Esophagus (tissue), 2 donors: ENCODE measurements around the gene ARHGAP9. TPM values are rescaled to one million over a fixed set of nuclear protein-coding genes. Genes with fewer than 3 reads are reported as not detected.
"Not testable (repeated sequence)": the region's sequence is repeated elsewhere in the genome, so short reads cannot be mapped to it uniquely, and the experiment has no call there.

Experiments used
- H3K27ac ChIP-seq, 2 donors: one replicate each; pipeline ENCODE4 v1.5.1; 2013; ENCODE audit warnings: low read depth in 2 of 2, mild to moderate bottlenecking in 2 of 2, inconsistent platforms in 1 of 2, low read length in 1 of 2, moderate library complexity in 1 of 2
- H3K27me3 ChIP-seq, 2 donors: one replicate each; pipeline ENCODE4 v1.6.1; 2013; ENCODE audit warnings: low read length in 2 of 2, control low read depth in 1 of 2, mild to moderate bottlenecking in 1 of 2; ENCODE audit not compliant: insufficient read depth in 2 of 2, control insufficient read depth in 1 of 2
- H3K36me3 ChIP-seq, 2 donors: one replicate each; pipeline ENCODE4 v1.6.1; 2013; ENCODE audit warnings: low read length in 1 of 2; ENCODE audit not compliant: control insufficient read depth in 2 of 2, insufficient read depth in 2 of 2
- H3K4me1 ChIP-seq, 2 donors: one replicate each; pipeline ENCODE4 v1.6.1; 2013; ENCODE audit warnings: low read length in 1 of 2; ENCODE audit not compliant: control insufficient read depth in 2 of 2, insufficient read depth in 2 of 2
- H3K4me3 ChIP-seq, 2 donors: one replicate each; pipeline ENCODE4 v1.5.1; 2013; ENCODE audit warnings: low read length in 2 of 2, mild to moderate bottlenecking in 2 of 2, low read depth in 1 of 2, moderate library complexity in 1 of 2
- H3K9me3 ChIP-seq, 2 donors: one replicate each; pipeline ENCODE4 v1.6.1; 2013; ENCODE audit warnings: mild to moderate bottlenecking in 2 of 2, low read depth in 1 of 2, low read length in 1 of 2, moderate library complexity in 1 of 2; ENCODE audit not compliant: control insufficient read depth in 2 of 2, insufficient read depth in 1 of 2
- WGBS, 2 donors: extraction: QIAGEN DNeasy Blood & Tissue Kit; methylation state at CpG; one replicate each; pipeline ENCODE4 v1.1.7; 2013; 5-methylcytosine and 5-hydroxymethylcytosine counted together
- polyA plus RNA-seq, 2 donors: library from polyadenylated mRNA; stranded (reverse); fragments of 200-250 nt; gene quantifications; one replicate each; pipeline ENCODE4 v1.2.3, GENCODE V29; 2013
- donor health status: healthy with polysubstance abuse.
- donor health status: Bipolar disorder and iron deficiency.

ARHGAP9 gene
- polyA plus RNA-seq, 2 donors = 4.3 to 9.2 TPM

GRCh38 chr12:57431654-57432188 is 47.9 kb downstream of the ARHGAP9 start:
- Histone ChIP-seq H3K4me3 (peak overlapping the region in 1 of 2 donors; percentile 90), H3K4me1 (no peaks in the 10 kb centered on the region)

DNA sequence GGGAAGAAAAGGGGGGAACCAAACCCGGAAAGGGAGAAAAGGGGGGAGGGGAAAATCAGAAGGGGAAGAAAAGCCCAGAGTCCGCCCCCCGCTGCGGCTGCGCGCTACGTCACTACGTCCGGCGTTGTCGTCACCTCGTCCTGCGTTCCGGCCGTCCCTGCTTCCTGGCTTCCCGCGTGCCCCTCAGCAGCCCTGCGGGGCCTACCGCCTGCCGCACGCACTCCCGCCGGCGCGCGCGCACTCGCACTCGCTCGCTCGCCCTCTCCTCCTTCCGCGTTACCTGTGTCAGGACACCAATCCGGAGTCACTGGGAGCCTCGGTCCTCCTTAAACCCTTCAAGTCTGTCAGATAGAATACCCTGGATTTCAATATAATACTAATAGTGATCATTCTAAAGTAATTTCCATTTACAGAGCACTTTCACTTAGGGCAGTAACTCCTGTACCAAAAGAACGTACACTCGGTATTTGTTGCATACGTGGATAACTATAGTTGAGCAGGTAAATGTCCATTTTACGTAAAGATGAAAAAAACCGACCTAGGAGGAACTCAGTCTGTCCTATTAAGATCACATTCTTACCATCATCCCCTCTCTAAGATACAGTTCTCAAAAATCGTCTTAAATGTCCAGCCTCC is 48.6 kb downstream of the ARHGAP9 start, which contains the start of gene R3HDM2:
R3HDM2 (minus strand) TSS at position 113 of the 636 bp plus-strand sequence. CDS start 120,615 bp downstream, outside the sequence.
- WGBS, 2 donors = 1 to 2% methylated on average over 40 to 41 of the region's 41 CpGs
- H3K27ac ChIP-seq = peak within 1 kb of the TSS; percentile 94 to 95
- no peaks in the 10 kb centered on the region for H3K9me3 ChIP-seq
- no peaks in the 10 kb centered on the region for H3K27me3 ChIP-seq
- H3K4me3 ChIP-seq = peak within 1 kb of the TSS; percentile 55 to 90
- no peaks in the 10 kb centered on the region for H3K36me3 ChIP-seq
- no peaks in the 10 kb centered on the region for H3K4me1 ChIP-seq

More at GRCh38 chr12:57431654-57432188, 47.9 kb downstream of the ARHGAP9 start:
- no peaks in the 10 kb centered on the region for H3K36me3 ChIP-seq
- H3K9me3 ChIP-seq = no peaks in the 10 kb centered on the region
- WGBS, 2 donors = 77 to 80% methylated on average over 11 of the region's 11 CpGs
- H3K27me3 ChIP-seq = no peaks in the 10 kb centered on the region
- no peak overlapping the region for H3K27ac ChIP-seq

DNA sequence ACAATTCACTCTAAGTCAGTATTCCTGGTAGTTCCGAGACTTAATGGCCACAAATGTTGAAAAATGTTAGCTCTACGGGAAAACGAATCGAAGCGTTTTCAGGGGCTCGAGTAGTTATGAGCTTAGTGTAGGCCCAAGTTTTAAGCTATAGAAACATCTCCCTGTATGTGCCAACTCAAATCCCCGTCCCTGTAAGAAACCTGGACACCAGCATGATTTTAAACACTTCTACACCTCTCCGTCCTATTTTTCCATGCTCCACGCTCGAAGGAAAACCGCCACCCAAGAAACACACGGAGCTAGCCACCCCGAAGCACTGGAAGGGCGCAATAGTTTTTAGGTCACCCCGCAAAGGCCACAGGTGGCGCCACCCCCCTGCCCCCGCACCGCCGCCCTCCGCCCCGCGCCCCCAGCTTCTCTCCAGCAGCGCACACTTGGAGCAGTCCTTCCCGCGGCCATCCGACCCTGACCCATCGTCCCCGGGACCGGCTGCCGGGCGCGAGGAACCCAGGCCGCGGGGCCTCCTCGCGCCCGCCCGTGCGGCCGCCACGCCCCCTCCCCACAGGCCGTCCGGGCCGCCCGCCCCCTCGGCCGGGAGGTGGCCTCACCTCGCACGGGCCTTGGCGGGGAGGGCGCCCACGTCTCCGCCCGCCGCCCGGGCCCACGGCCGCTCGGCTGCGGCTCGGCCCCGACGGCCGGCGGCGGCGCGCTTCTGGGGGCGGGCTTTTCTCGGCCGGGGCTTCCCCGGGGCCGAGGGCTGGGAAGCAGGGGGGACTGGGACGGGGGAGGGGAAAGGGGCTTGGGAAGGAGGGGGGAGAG is 49.3 kb downstream of the ARHGAP9 start:
- peak overlapping the region; percentile 55 to 90 for H3K4me3 ChIP-seq
- H3K27ac ChIP-seq = peak overlapping the region; percentile 94 to 95
- no peaks in the 10 kb centered on the region for H3K27me3 ChIP-seq
- H3K4me1 ChIP-seq = no peaks in the 10 kb centered on the region
- H3K9me3 ChIP-seq = no peaks in the 10 kb centered on the region
- peaks cover 0 to 3% of the 10 kb centered on the region in 2 donors for H3K36me3 ChIP-seq
- WGBS, 2 donors = 1% methylated on average over 72 to 74 of the region's 74 CpGs

GRCh38 chr12:57429473-57430111 is 50.1 kb downstream of the ARHGAP9 start:
- Histone ChIP-seq H3K9me3 (no peaks in the 10 kb centered on the region), H3K4me3 (peak overlapping the region; percentile 55 to 90), H3K4me1 (no peaks in the 10 kb centered on the region), H3K36me3 (peaks cover 0 to 4% of the 10 kb centered on the region in 2 donors), H3K27ac (peak overlapping the region; percentile 17 to 95), H3K27me3 (no peaks in the 10 kb centered on the region)
- 29% methylated on average over 9 of the region's 9 CpGs for WGBS, 2 donors

DNA sequence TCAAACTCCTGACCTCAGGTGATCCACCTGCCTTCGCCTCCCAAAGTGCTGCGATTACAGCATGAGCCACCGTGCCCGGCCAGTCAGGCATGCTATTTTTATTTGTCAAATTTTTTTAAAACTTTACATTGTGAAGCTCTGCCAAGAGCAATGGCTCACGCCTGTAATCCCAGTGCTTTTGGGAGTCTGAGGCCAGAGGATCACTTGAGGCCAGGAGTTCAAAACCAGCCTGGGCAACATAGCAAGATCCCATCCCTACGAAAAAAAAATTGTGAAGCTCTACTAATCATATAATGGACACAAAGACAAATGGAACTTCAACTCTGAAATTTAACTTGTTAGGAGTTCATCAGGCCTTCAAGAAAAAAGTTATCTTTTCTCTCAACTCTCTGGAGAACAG is 50.7 kb downstream of the ARHGAP9 start:
- H3K4me3 ChIP-seq = no peak overlapping the region
- H3K36me3 ChIP-seq = peaks cover 0 to 4% of the 10 kb centered on the region in 2 donors
- H3K9me3 ChIP-seq = no peaks in the 10 kb centered on the region
- 71 to 73% methylated on average over 6 of the region's 6 CpGs for WGBS, 2 donors
- H3K4me1 ChIP-seq = no peaks in the 10 kb centered on the region
- no peaks in the 10 kb centered on the region for H3K27me3 ChIP-seq
- H3K27ac ChIP-seq = no peak overlapping the region

- not testable (repeated sequence) for H3K4me1 ChIP-seq, H3K27ac ChIP-seq, H3K4me3 ChIP-seq, H3K36me3 ChIP-seq, H3K9me3 ChIP-seq, H3K27me3 ChIP-seq
- WGBS, 2 donors = 96 to 97% methylated on average over 10 of the region's 10 CpGs
Observed at GRCh38 chr12:57426948-57427347, 52.7 kb downstream of the ARHGAP9 start.

Other genes starting within 250 kb of the ARHGAP9 start
- 1 to 10 TPM in 1 of 2 donors, under 1 TPM in 1; 0.96 to 1.4 TPM for gene STAC3, start 228.7 kb downstream of the ARHGAP9 start, polyA plus RNA-seq
- gene R3HDM2, start 48.8 kb downstream of the ARHGAP9 start, polyA plus RNA-seq = 10 to 100 TPM; 10.4 to 12.4 TPM
- gene INHBC, start 45.1 kb downstream of the ARHGAP9 start, polyA plus RNA-seq = under 1 TPM in 1 of 2 donors, not detected in 1; 0.01 TPM
- under 1 TPM in 1 of 2 donors, not detected in 1; 0.01 TPM for gene INHBE, start 24.6 kb downstream of the ARHGAP9 start, polyA plus RNA-seq
- gene GLI1, start 20.1 kb downstream of the ARHGAP9 start, polyA plus RNA-seq = under 1 TPM; 0.16 to 0.28 TPM
- gene MARS1, start 8.2 kb upstream of the ARHGAP9 start, polyA plus RNA-seq = 100 to 1,000 TPM in 1 of 2 donors, 10 to 100 TPM in 1; 74.4 to 106 TPM
- 10 to 100 TPM; 19.8 to 30.7 TPM for gene DDIT3, start 40.6 kb upstream of the ARHGAP9 start, polyA plus RNA-seq
- gene MBD6, start 43.0 kb upstream of the ARHGAP9 start, polyA plus RNA-seq = 10 to 100 TPM; 14.7 to 35.0 TPM
- 100 to 1,000 TPM in 1 of 2 donors, 10 to 100 TPM in 1; 77.4 to 159 TPM for gene DCTN2, start 67.3 kb upstream of the ARHGAP9 start, polyA plus RNA-seq
- gene KIF5A, start 70.2 kb upstream of the ARHGAP9 start, polyA plus RNA-seq = under 1 TPM; 0.12 to 0.24 TPM
- gene PIP4K2C, start 111.3 kb upstream of the ARHGAP9 start, polyA plus RNA-seq = 10 to 100 TPM in 1 of 2 donors, 1 to 10 TPM in 1; 9.4 to 20.3 TPM
- gene DTX3, start 125.0 kb upstream of the ARHGAP9 start, polyA plus RNA-seq = 10 to 100 TPM; 11.6 to 16.7 TPM
- gene ARHGEF25, start 131.6 kb upstream of the ARHGAP9 start, polyA plus RNA-seq = 10 to 100 TPM; 18.4 to 20.8 TPM
- gene B4GALNT1, start 153.3 kb upstream of the ARHGAP9 start, polyA plus RNA-seq = under 1 TPM; 0.10 to 0.18 TPM
- gene OS9, start 214.3 kb upstream of the ARHGAP9 start, polyA plus RNA-seq = 100 to 1,000 TPM; 106 to 120 TPM